HG03064 (cell line): ENCODE measurements around the gene NUP62.

ENCODE experiments used
- ATAC-seq: cut with Tn5 transposase; IDR thresholded peaks from one replicate; pipeline ENCODE4 v1.9.1; 2021; ENCODE audit warnings: low read depth; ENCODE audit not compliant: unreplicated experiment

NUP62 gene

DNA sequence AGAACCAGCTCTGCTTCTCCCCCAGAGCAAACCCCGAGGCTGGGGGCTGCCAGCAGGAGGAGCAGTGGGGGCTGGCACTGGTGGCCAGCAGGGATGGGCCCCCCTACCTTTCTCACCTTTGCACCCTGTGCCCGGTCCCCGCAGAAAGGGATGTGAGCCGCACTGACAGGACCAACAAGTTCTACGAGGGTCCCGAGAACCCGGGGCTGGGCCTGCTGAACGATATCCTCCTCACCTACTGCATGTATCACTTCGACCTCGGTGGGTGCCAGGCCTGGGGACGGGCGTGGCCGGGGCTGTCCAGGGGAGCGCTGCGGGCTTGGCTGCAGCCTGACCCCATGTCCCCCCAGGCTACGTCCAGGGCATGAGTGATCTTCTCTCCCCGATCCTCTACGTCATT lies 45.2 kb downstream of the NUP62 start:
- ATAC-seq, result no peak

DNA sequence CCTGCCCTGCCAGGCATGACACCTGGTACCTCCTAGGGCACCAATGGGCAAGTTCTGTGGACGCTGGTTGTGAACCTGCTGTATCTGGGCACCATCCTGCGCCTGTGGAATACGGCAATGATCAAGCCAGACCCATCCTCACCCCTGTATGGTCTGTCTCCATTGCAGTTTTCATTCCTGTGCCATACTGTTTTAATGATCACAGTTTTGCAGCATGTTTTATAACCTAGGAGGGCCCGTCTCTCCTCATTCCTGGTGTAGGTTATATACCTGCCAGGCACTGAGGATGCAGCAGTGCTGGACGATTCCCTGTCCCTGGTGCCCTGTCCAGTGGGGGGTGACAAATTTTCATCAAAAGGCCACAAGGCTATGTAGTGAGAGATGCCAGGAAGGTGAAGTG lies 46.2 kb downstream of the NUP62 start:
- no peak for ATAC-seq

DNA sequence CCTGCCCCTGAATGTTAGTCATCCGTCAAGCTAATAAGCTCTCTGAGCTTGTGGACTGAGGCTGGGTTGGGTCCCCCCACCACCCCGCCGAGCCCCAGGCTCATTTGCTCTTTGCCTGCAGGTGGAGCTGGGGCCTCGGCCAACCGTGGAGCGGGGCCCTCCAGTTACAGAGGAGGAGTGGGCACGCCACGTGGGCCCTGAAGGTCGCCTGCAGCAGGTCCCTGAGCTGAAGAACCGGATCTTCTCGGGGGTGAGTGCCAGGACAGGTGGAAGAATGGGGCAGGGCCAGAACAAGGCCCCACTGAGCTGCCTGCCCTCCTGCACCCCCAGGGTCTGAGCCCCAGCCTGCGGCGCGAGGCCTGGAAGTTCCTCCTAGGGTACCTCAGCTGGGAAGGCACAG lies 46.7 kb downstream of the NUP62 start:
- no peak for ATAC-seq

DNA sequence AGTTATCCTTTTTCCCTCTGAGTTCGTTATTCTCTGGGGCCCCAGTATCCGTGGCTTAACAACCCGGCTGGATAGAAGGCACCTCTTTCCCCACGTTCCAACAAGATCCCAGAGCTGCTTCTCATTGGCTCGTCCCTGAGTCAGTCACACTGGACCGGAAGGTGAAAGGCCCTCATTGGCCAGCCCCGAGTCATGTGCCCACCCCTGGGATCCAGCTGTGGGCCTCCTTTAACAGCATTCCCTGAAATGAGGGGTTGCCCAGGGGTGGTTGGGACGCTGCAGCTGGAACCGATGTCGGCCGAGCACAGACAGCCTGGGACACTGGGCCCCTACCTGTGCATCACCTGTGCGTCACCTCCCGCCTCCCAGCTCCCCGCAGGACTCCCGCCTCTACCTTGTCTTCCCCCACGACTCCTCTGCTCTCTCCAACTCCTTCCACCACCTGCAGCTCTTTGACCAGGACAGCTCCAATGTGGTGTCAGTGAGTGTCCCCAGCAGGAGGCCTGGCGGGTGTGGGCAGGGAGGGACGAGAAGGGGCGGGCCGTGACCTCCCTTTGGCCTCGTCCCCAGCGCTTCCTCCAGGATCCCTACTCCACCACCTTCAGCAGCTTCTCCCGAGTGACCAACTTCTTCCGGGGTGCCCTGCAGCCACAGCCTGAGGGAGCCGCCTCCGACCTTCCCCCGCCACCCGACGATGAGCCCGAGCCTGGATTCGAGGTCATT lies 47.5 kb downstream of the NUP62 start:
- no peak for ATAC-seq

DNA sequence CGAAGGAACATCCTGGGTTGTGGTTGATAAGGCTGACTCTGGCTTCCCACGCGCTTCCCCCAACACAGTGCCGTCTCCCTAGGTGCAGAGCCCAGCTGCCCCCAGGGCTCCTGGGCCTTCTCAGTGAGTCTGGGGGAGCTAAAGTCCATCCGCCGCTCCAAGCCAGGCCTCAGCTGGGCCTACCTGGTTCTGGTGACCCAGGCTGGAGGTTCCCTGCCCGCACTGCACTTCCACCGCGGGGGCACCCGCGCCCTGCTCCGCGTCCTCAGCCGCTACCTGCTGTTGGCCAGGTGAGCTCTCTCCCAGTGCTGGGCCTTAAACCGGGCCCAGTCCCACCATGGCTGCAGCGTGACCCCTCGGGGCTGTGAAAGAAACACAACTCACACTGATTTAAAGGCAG lies 48.1 kb downstream of the NUP62 start:
- no peak for ATAC-seq

DNA sequence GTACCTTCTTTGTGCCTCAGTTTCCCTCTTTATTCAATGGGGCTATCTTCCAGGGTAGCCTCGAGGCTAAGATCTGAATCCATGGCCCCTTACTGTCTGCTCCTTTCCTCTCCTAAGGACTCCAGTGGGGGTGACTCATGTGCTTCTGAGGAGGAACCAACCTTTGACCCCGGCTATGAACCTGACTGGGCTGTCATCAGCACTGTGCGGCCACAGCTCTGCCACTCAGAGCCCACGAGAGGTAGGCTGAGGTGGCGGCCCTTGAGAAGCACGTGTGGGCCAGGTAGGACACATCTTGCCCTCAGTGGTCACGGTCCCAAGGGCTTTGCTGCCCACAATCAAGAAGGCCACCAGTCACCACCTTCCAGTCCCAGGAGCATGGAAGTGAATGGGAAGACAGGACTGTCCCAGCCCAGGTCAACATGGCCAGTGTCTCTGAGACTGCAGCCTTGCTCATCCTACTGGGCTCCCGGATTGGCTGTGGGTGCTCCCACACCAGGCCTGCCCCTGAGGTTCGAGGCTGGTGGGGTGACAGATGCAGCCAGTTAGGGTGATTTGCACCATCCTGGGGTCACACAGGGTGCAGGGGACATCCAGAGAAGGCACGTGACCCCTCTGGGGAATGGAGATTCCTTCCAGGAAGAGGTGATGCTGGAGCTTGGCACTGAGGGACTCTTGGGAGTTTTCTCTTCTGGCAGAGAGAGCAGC lies 49.0 kb downstream of the NUP62 start:
- no peak for ATAC-seq

DNA sequence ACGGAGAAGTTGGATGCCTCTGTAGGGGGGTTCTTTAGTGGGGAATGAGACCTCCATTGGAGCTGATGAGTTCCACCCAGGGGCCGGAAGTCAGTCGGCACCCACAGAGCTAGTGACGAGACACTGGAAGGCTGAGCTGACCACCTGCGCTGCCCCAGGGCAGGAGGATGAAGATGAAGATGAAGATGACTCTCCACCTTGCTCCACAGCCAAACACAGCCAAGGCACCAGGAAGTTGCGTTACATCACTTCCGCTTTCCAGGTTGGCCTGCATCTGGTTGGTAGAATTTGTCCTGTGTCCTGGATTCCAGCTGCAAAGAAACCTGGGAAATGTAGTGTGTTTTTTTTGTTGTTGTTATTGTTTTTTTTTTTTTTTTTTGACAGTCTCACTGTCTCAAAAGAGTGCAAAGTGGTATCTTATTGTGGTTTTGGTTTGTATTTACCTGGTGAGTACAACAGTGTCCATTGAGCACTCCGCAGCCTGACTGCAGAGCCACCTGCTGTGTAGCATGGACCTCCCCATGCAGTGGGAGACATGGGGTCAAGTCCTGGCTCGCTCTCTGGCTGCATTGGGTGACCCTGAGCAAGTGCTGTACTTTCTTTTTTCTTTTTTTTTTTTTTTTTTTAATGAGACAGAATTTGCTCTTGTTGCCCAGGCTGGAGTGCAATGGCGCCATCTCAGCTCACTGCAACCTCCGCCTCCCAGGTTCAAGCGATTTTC lies 49.9 kb downstream of the NUP62 start:
- ATAC-seq, result no peak

DNA sequence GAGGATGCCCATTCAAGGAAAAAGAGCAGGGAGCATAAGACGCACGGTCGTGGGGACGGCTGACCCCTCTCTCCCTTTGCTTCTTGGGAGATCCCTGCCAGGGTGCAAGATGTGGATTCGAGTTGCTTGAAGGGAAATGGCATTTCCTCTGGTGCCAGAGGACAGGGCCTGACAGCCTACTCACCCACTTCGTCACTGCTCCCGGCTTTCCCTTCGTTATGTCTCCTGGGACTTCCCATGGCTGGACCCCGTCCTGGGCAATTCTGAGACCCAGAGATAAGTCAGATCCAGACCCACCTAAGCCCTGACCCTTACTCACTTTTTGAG lies 50.6 kb downstream of the NUP62 start:
- ATAC-seq, result no peak

DNA sequence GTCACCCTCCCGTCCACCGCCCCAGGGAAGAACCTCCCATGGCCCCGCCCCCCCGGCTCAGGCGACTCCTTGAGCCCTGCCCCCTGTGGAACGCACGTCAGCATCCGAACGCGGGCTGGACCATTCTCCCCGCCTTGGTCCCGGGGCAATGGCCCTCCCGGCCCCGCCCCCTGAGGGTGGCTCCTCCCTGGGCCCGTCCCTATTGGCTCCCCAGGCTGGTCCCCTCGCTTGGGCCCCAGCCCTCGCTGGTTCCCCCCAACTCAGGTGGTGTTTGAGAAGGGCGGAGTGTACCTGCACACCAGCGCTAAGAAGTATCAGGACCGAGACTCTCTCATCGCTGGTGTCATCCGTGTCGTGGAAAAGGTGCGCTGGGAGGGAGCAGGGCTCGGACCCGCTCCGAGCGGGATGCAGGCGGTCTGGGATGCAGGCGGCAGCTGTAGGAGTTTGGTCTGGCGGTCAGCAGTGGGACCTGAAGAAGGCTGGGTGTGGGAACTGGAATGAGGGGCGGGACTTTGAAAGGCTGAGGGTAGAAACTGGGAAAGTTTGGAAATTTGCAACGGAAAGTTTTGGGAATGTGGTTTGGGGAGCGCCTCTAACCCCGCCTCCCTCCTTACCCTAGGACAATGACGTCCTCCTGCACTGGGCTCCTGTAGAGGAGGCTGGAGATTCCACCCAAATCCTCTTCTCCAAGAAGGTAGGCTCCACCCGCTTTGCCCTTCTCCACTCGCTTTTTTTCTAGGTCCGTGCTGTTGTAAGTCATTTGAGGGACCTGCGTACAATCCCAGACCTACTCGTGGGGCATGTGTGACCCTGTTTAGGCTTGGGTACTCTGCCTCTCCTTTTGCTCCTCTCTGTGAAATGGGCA lies 51.2 kb downstream of the NUP62 start:
- ATAC-seq, result peak; percentile 46

DNA sequence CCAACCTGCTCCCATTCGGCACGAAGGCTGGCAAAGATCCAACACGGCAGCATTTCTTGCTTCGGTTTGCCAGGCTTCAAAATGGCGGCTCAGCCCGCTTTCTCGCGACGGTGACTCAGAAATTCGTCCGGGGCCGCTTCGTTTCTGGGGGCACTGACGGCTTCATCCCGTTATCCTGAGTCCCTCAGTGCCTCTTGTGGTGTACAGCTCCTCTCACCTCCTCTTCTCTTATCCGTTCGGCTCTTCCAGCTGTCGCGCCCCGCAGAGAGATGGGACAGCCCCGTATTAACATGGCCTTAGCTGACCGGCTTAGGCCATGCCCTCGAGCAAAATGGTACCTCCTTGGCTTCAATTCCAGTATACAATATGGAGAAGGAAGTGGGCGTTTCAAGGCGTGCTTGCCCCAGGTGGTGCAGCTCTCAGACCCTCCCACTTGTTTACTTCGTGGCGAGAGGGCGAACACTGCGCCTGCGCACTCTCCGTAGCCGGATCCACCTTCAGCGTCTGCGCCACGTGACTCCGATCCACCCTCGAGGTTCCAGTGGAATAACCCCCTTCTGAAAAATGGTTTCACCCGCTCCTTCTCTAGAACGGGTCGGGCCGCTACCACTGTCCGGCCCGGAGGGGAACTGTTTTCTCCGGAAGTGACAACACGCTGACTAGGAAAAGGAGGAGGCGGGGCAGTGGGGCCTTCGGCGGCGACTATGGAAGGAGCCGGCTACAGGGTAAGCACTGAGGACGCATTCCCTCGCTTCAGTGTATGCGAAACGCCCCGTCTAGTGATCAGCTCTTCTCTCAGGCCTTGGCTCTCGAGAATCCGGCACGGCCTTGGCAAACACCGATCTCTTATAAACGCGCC lies 52.1 kb downstream of the NUP62 start, which contains the start of the genes AKT1S1 and TBC1D17:
AKT1S1 (minus strand) TSS at position 336 of the 859 bp plus-strand sequence. CDS start 4,060 bp downstream, outside the sequence.
TBC1D17 (plus strand) TSS at position 683 of the 859 bp plus-strand sequence; CDS start at position 705, 22 bp downstream.
- peak; percentile 53 for ATAC-seq

DNA sequence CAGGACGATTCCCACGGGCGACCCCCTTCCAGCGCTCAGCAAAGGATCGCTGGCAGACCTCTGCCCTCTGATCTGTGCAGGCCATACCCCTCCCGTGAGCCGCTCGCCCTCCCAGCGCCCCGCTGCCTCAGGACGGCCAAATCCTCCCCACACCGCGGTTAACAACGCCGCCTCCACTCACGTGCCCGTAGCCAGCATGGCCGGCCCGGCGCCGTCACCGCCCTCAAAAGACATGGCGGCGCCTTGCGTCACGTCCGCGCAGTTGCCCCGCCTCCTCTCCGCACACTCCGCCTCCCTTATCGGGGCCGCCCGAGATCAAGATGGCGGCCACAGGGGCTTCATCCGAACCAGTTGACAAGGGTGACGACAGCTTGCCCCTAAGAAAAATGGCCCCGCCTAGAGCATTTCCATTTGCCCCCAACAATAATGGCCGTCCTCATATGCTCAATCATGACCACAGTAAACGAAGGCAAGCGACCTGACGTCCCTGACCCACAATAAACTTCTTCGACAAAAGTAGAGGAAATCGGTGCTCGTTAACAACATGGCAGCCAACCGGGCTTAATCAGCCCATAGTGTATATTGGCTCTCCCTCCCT lies 52.8 kb downstream of the NUP62 start:
- ATAC-seq, result peak; percentile 39

DNA sequence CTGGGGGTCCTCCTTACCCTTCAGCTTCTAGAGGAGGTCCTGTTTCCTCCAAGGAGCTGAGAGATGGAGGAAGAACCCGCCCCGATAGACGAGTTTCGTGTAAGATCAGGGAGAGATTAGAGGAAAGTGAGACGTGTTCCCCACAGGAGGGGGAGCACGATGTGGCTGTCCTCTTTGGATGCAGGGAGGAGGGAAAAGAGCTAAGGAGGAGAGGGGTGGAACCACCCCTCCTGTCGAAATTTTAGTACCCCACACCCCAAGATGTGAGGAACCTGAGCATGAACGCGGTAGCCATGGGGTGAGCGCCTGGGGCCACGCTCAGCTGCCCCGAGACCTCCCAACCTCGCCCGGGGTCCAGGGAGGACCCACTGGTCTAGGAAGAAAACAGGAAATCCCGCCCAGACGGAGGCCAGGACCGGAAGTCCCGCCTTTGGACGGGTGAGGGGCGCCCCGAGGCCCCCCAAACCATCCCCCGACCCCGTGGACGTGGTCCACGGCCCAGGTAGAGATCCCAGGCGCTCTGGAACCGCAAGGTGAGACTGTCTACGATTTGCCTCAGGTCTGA lies 53.4 kb downstream of the NUP62 start:
- no peak for ATAC-seq

DNA sequence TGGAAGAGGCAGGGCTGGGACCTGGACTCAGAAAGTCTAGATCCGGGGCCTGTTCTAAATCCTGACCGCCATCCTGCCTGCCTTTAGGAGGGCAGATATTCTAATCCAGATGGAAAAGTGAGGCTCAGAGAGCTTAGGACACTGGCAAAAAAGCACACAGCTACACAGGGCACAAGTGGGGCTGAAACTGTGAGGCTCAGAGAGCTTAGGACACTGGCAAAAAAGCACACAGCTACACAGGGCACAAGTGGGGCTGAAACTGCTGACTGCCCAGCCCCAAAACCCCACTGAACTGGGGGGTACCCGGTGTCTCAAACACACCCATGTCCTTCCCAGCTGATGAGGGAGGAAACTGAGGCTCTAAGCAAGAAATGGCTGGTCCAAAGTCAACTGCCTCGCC lies 54.1 kb downstream of the NUP62 start:
- no peak for ATAC-seq

DNA sequence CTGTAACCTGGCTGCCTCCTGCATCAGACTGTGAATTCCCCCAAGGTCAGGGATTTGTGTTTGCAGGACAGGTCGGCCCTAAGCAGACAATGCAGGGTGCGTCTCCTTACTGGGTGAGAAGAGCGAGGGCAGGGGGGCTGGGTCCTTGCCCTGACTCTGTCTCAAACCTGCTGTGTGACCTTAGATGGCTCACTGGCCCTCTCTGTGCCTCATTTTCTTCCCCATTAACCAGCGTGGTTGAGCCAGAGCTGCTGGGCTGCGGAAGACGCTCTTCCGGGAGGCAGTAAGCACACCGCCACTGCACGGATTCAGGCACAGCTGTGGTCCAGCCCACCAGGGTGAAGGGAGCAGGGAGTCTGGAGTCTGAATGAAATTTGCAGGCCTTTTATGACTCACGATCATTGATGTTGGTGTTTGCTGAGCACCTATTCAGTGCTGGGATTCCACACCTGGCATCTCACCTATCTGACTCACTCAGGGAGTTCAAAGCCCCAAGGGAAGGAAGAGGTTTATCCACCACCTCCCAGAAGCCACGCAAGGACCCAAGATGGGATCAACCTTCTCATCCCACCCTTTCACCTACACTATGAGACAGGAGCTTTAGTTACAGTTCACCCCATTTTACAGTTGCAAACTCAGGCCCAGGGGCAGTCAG lies 54.7 kb downstream of the NUP62 start:
- ATAC-seq, result no peak

DNA sequence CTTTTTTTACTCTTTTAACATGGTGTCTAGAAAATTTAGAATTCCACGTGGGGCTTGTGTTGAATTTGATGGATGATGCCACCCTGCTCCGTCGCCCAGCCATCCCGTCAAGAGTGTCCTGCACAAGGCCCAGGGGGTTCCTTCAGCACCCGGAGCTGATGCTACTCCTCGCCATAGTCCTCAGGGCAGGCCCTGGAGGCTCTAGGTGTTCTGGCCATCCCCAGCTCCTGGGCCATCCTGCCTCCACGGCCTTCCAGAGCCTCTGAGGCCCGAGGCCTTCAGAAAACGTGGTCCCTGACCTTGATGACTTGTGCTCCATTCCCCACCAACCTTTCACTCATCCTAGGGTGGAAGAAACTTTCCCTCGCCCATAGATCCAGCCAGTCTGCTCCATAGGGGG lies 55.5 kb downstream of the NUP62 start:
- no peak for ATAC-seq

DNA sequence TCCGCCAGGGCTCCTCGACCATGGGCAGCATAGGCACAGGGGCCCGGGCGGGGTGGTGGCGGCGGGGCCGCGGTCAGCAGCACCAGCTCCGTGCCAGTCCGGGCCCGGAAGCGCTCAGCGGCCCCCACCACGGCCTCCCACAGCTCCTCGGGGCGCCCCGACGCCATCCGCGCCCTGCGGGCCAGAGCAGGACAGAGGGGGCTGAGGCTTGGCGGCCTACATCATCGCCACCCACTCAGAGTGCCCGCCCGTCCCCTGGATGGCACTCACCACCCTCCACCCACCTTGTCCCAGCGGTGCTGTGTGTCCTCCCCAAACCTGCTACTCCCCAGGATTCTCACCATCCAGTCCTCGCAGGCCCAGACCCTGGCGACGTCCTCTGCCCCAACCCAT lies 56.2 kb downstream of the NUP62 start:
- no peak for ATAC-seq

DNA sequence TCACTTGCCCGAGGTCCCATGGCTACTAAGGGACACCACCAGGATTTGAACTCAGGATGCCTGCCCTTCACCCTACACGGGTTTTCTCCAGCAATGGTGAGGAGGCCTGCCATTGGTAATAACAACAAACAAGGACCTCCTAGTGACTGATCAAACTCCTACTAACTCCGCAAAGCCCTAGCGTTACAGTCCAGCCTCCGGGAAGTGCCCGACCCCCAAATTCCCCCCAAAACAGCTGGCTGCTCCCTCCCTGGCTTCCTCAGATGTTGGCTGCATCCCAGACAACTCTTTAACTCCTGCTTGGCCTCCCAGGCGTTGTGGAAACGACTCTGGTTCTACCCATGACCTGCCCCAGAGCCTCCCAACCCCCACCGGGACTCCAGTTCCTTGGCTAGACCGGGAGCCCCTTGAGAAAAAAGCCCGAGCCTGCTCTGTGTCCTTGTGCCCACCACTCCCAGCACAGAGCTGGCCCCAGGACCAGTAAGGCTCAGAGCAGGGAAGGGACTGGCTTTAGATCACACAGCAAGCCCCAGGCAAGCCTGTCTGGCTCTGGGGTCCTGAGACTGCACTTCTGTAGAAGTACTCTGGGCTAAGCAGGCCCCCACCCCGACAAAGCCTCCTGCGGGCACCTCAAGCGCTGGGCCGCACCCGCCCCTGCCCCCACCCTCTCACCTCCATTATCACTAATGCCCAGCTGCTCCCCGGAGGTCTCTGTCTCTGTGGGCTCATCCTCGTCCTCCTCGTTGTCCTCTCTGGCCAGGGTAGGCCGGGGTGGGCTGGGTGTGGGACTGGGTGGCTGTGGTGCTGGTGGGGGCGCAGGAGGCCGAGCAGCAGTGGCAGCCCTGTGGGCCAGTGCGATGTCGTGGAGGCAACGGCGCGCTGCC lies 56.8 kb downstream of the NUP62 start:
- ATAC-seq, result no peak
